ENCODE measurements around the gene CD200.

CD200 gene

DNA sequence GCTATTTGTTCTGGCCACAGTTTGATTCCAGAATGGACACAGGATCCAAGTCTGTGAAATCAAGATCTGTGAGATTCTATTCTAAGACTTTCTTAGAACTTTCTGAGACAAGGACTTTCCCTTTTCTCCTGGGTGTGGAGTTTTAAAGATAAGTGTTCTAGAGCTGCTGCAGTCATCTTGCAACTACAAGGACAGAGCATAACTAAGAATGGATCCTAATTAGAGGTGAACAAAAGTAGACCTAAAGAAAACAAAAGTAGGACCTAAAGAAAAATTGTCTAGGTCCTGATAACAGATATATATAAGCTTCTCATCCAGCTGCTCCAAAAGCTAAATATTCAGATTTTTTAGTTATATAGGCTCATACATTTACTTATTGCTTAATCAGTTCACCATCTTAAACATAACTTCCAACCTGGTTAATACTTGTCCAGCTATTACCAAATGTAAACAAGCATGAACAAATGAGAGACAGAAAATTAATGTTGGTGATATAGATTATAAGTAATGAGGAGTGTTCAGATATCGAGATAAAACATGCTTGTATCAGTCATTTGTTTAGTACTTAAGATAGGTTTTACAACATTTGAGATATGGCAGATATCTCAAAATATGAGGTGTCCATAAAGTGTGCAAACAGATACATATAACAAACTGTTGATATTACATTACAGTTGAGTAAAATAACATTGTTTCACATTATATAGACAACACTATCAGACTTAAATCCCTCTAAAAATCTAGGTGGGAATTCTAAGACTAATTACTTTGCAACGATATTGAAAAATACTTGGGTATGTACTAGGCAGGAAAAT is 75.1 kb downstream of the CD200 start:
- no peaks in the 10 kb centered on the region for H3K4me1 ChIP-seq (ENCODE audit: low read length)
- H3K79me2 ChIP-seq (ENCODE audit: low read length), result no peaks in the 10 kb centered on the region
- no peaks in the 10 kb centered on the region for H4K20me1 ChIP-seq (ENCODE audit: insufficient read depth, low read length)
- H3K9ac ChIP-seq (ENCODE audit: low read length), result no peak overlapping the region
- H3K9me2 ChIP-seq (replicated peaks; ENCODE audit: insufficient read depth, low read length), result no peaks in the 10 kb centered on the region
- H3K4me3 ChIP-seq (ENCODE audit: low read length), result no peak overlapping the region
- no peak overlapping the region for H3K27ac ChIP-seq (ENCODE audit: low read length)
- no peaks in the 10 kb centered on the region for H3K36me3 ChIP-seq (replicated peaks; ENCODE audit: insufficient read depth, low read length)
- no peaks in the 10 kb centered on the region for H3K27me3 ChIP-seq (replicated peaks; ENCODE audit: insufficient read depth, low read length)
- TF ChIP-seq, protein P1, sequence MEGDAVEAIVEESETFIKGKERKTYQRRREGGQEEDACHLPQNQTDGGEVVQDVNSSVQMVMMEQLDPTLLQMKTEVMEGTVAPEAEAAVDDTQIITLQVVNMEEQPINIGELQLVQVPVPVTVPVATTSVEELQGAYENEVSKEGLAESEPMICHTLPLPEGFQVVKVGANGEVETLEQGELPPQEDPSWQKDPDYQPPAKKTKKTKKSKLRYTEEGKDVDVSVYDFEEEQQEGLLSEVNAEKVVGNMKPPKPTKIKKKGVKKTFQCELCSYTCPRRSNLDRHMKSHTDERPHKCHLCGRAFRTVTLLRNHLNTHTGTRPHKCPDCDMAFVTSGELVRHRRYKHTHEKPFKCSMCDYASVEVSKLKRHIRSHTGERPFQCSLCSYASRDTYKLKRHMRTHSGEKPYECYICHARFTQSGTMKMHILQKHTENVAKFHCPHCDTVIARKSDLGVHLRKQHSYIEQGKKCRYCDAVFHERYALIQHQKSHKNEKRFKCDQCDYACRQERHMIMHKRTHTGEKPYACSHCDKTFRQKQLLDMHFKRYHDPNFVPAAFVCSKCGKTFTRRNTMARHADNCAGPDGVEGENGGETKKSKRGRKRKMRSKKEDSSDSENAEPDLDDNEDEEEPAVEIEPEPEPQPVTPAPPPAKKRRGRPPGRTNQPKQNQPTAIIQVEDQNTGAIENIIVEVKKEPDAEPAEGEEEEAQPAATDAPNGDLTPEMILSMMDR (IDR thresholded peaks at IDR 0.05; ENCODE audit: low read length), result no peak
- TF ChIP-seq EZH2phosphoT487 (IDR thresholded peaks at IDR 0.05; ENCODE audit: low read length) (no peak), EZH2 (optimal IDR thresholded peaks at IDR 0.05; ENCODE audit: low read depth, low read length) (no peak)
- no peaks in the 10 kb centered on the region for H3F3A ChIP-seq (ENCODE audit: insufficient read depth, low read length)
- H3K9me3 ChIP-seq (replicated peaks; ENCODE audit: insufficient read depth, low read length), result no peaks in the 10 kb centered on the region
- H3K4me2 ChIP-seq (ENCODE audit: low read depth, low read length), result no peak overlapping the region
- DNase-seq, result no peak
- H2AFZ ChIP-seq (ENCODE audit: low read length), result no peak overlapping the region

DNA sequence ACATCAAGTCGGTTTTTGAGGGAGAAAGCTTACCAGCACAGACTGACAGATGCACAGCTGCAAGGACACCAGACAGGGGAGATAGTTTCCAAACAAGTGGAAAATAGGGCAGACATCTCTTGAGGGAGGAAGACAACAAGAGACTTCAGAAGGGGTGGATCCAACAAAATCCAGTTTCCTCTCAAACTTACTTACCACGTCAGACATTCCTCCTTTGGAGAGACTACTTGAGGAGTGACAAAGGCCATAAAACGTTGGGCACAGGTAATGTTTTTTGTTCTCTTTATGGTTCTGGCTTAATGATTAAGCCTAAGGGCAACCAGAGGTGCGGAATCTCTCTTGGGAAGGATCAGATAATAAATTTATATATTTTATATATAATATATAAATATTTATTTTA is 76.1 kb downstream of the CD200 start:
- Histone ChIP-seq H3K4me2 (ENCODE audit: low read depth, low read length) (no peak overlapping the region), H3K36me3 (replicated peaks; ENCODE audit: insufficient read depth, low read length) (no peaks in the 10 kb centered on the region), H4K20me1 (ENCODE audit: insufficient read depth, low read length) (no peaks in the 10 kb centered on the region), H3K27ac (ENCODE audit: low read length) (no peak overlapping the region), H3K9ac (ENCODE audit: low read length) (no peak overlapping the region), H2AFZ (ENCODE audit: low read length) (no peak overlapping the region), H3K9me3 (replicated peaks; ENCODE audit: insufficient read depth, low read length) (no peaks in the 10 kb centered on the region), H3K4me1 (ENCODE audit: low read length) (no peaks in the 10 kb centered on the region), H3F3A (ENCODE audit: insufficient read depth, low read length) (no peaks in the 10 kb centered on the region), H3K27me3 (replicated peaks; ENCODE audit: insufficient read depth, low read length) (no peaks in the 10 kb centered on the region), H3K9me2 (replicated peaks; ENCODE audit: insufficient read depth, low read length) (no peaks in the 10 kb centered on the region), H3K79me2 (ENCODE audit: low read length) (no peaks in the 10 kb centered on the region), H3K4me3 (ENCODE audit: low read length) (no peak overlapping the region)
- DNase-seq, result no peak
- no peak for TF ChIP-seq EZH2phosphoT487 (IDR thresholded peaks at IDR 0.05; ENCODE audit: low read length)
- TF ChIP-seq, protein P1 (IDR thresholded peaks at IDR 0.05; ENCODE audit: low read length), result no peak
- TF ChIP-seq EZH2 (optimal IDR thresholded peaks at IDR 0.05; ENCODE audit: low read depth, low read length), result no peak

DNA sequence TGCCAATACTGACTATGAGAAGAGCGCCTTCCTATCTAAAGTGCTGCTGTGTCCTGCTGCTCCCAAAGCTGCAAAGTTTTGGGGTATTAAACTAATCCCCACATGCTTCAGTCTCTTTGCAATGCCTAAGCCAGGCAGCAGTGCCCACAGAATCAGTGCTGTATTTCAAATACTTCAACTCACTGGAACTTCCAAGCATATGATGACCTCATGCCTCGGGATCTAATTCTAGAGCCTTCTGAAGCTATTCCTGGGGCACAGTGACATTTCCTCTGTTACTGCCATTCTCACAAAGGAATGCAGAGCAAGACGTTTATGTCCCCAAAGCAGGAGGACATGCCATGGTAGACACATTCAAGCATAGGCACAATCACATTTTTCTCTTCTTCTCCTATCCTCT is 78.5 kb downstream of the CD200 start:
- TF ChIP-seq EZH2 (optimal IDR thresholded peaks at IDR 0.05; ENCODE audit: low read depth, low read length), result no peak
- TF ChIP-seq, protein P1 (IDR thresholded peaks at IDR 0.05; ENCODE audit: low read length), result no peak
- TF ChIP-seq EZH2phosphoT487 (IDR thresholded peaks at IDR 0.05; ENCODE audit: low read length), result no peak
- Histone ChIP-seq H3K36me3 (replicated peaks; ENCODE audit: insufficient read depth, low read length) (no peaks in the 10 kb centered on the region), H3K9me2 (replicated peaks; ENCODE audit: insufficient read depth, low read length) (no peaks in the 10 kb centered on the region), H3K9me3 (replicated peaks; ENCODE audit: insufficient read depth, low read length) (no peaks in the 10 kb centered on the region), H3K27ac (ENCODE audit: low read length) (no peak overlapping the region), H3K4me1 (ENCODE audit: low read length) (no peaks in the 10 kb centered on the region), H3K4me3 (ENCODE audit: low read length) (no peak overlapping the region), H2AFZ (ENCODE audit: low read length) (no peak overlapping the region), H3F3A (ENCODE audit: insufficient read depth, low read length) (no peaks in the 10 kb centered on the region), H3K27me3 (replicated peaks; ENCODE audit: insufficient read depth, low read length) (no peaks in the 10 kb centered on the region), H3K4me2 (ENCODE audit: low read depth, low read length) (no peak overlapping the region), H3K9ac (ENCODE audit: low read length) (no peak overlapping the region), H3K79me2 (ENCODE audit: low read length) (no peaks in the 10 kb centered on the region), H4K20me1 (ENCODE audit: insufficient read depth, low read length) (no peaks in the 10 kb centered on the region)
- no peak for DNase-seq
